GDM1 (cell line): ENCODE results near the gene TSPYL1.
"Not testable (repeated sequence)": the region's sequence is repeated elsewhere in the genome, so short reads cannot be mapped to it uniquely, and the experiment has no call there.

Experiments
- DNase-seq: peaks from one replicate; lab custom pipeline; 2025; lab: John Stamatoyannopoulos, UW

TSPYL1 gene

DNA sequence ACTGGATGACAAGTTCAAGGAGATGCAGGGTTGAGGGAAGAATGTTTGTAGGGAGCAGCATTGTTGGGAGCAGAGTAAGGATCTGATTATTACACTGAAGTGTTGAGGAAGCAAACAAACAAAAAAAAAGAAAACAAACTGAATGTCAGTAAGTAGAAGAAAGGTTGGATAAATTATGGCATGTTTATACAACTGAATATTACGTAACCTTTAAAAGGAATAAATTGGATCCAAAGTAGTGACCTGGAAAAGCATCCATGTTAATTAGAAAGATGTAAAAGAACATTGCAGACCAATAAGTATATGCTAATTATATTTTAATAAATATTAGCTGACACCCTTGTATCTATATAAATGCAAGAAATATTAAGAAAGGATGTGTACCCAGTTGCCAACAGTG lies 12.8 kb upstream of the TSPYL1 start:
- no peak for DNase-seq

DNA sequence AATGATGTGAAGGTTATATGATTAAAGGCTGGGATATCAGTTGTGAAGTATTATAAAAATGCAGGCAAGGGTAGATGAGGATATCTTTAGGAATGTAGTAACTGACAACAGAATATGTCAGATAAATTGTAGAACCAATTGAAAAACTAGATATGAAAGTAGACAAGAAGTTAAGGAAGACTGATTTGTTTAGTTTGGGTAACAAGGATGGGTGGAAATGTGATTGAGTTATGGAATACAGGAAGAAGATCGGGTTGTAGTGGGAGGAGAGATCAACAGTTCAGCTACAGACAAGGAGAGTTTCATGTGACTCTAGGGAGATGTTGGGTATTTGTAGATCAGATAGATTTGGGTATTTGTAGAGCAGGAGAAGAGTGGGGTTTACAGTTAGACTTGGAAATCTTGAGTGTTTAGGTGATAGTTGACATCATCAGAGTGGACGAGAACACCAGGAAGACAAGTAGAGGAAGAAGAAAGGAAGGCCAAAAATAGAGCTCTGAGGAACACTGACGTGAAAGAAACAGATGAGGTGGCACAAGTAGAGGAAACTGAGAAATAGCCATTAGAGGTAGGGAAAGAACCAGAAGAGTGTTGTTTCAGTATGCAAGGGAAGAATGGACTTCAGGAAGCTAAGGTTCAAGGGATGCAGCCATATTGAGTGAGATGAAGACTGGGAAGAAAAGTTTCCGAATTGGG lies 12.1 kb upstream of the TSPYL1 start:
- no peak for DNase-seq

DNA sequence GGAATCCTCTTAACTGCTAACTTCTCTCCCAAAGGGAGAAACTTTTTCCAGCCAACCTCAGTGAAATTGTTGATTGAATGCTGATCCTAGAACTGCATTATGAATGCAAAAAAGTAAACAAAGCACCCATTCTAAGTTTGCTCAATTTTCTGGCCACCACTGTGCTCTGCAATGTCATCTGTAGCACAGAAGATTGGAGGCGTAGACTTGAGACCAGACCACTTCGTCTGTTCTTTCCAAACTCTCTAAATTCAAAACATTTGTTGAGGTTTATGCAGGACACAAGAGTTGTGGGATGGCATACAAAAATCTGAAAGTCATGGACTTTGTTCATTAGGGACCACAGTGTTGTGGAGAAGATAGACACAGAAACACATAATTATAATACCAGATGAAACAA lies 11.1 kb upstream of the TSPYL1 start:
- DNase-seq = no peak

DNA sequence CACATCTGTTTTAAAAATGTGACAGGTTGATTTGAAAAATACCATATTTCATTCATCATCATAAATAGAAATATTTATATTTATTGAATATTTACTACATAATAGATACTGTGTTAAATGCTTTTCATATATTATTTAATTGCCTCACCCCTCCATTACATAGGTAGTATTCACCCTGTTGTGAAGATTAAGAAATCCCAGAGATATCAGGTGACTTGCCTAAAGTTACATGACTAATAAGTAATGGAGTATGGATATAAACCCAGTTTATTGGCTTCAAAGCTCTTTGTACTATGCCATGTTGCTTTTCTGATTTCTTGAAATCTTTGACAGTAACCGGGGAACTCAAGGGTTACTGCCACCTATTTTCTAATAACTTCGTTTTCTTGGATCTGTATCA lies 10.1 kb upstream of the TSPYL1 start:
- DNase-seq = no peak

DNA sequence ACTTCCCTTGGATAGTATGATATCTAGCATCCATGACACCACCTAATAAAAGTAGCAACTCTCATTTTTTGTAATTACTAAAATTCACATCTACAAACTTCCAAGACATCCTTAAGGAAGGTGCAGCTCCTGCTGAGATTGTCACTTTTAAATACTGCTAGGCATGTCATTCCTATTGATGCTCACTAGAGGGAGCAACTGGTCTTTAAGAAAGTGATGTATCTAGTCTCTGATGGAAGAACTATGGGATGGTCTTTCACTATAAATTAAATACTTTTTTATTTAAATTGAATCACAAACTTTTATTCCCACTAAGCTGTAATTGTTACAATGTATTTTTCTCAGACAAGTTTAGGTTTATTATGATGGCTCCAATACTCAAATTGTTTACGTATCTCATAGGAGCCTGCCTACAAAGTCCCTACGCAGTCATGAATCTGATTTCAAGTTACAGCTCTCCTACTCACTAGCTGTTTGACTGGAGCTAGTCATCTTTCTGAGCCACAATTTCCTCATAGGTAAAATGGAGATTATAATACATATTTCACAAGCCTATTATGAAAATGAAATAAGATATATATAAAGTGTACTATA lies 8.1 kb upstream of the TSPYL1 start:
- no peak for DNase-seq

DNA sequence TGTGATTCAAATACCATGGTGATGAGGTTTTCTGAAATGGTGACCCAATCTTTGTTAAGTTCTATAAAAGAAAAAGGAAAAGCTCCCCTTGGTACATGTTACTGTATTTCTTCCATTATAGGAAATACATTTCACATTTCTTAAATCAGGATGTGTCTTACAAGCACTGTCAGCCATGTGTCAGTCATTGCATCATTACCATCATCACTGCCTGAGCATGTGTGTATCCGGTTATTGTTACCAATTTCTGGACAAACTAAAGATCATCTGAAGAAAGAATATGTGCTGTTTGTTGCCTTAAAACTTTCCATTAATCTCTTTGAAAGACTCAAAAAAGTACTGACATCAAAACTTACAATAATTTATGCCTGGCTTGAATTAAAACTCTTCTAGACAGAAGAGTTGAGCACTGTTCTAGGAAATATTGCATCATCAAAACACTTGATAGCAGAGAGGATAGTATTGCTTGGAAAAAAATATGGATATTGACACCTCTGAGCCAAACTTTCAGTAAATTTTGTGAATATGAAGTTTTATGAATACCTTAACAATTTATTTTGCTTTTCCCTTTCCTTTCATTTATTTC lies 7.1 kb upstream of the TSPYL1 start:
- DNase-seq = no peak

DNA sequence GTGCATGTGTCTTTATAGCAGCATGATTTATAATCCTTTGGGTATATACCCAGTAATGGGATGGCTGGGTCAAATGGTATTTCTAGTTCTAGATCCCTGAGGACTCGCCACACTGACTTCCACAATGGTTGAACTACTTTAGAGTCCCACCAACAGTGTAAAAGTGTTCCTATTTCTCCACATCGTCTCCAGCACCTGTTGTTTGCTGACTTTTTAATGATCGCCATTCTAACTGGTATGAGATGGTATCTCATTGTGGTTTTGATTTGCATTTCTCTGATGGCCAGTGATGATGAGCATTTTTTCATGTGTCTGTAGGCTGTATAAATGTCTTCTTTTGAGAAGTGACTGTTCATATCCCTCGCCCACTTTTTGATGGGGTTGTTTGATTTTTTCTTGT lies 5.3 kb upstream of the TSPYL1 start:
- not testable (repeated sequence) for DNase-seq

DNA sequence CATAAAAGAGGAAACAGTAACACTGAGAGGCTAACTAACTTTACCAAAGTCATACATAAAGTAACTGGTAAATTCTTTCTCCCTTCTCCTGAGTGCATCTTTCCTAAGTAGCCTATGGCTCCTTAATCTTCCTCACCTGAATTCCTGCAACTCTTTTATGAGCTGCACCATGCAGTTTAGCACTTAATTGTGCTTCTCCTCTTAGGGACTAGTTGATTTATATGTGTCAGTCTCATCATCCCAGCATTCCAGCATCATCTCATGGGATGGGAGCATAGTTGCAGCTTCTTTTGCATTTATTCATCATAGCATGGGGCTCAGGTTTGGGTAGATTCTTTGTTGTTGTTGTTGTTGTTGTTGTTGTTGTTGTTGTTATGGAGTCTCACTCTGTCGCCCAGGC lies 3.5 kb upstream of the TSPYL1 start:
- no peak for DNase-seq

DNA sequence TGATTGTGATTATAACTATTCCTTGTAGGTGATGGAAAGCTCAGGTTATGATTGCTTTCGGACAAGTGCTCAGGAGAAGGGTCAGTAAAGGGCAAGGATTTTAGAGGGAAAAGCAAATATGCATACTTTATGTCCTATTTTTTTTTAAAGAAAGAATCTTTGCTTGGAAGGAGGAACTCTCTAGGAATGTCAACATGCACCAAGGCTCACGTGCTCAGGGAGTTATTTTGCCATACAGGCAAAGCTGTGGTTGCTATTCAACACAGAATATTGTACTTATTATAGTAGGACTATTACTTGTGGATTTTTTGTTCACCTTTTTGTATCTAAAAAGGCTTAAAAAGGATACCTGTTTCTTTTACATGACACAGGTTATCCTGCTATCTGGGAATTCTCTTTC lies 3.0 kb upstream of the TSPYL1 start:
- no peak for DNase-seq

DNA sequence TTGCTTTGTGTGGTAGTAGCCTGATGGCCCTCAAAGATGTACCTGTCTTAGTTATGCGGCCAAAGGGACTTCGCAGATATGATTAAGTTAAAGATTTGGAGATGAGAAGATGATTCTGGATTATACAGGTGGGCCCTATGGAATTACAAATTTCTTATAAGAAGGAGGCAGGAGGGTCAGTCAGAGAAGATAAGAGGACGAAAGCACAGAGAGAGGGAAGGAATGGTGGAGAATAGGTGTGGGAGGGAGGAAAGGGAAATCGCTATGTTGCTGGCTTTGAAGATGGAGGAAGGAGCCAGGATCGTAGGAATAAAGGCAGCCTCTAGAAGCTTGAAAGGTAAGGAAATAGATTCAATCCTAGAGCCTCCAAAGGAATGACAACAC lies 1.2 kb upstream of the TSPYL1 start:
- DNase-seq = no peak

DNA sequence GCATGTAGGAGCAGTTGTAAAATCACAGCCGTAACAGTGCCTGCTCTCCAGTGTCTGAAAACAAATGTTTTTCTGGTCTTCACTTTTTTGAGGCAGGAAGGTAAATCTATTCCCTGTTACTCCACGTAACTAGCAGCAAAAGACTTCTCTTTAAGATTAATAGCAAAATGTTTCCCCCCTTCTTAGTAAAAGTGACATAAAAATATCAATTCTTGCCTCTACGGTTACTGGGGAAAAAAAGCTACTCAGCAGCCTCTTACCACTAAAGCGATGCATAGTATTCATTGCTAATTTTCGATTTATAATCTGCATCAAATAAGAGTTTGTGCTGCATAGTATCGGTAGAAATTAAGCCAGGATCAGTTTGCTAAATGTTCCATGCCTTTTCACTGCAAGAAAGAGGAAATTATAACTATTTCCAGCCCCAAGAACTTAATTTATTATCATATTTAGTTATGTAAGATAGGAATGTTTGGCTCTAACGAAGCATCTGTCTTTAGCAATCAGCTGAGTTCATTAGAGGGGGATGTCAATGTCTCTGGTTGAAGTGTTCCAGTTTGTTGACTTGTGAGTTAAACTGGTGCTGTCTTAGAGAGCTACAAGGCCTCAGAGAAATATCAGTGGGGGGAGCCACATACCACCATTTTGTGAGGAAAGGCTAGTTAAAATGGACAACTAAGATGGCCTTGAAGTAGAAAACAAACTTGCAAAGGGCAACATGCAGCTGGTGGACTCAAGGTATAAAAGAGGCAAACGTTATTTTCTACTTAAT lies 617 bp upstream of the TSPYL1 start:
- no peak for DNase-seq

DNA sequence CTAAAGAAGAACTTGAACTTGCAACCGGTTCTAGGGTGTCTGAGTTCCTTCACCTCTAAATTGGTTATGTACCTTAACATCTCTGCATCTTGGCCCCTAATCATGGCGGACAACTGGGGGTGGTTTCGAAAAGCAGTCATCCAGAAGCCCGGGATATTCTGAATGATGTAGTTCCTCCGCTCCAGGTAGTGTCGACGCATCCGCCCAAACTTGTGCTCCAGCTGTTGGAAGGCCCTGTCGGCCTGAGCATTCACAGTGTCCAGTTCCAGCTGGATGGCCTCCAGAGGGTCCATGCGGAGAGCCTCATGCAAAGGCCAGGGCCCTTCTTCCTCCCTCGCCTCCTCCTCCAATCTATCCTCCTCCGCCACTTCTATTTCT lies 887 bp downstream of the TSPYL1 start:
- no peak for DNase-seq

DNA sequence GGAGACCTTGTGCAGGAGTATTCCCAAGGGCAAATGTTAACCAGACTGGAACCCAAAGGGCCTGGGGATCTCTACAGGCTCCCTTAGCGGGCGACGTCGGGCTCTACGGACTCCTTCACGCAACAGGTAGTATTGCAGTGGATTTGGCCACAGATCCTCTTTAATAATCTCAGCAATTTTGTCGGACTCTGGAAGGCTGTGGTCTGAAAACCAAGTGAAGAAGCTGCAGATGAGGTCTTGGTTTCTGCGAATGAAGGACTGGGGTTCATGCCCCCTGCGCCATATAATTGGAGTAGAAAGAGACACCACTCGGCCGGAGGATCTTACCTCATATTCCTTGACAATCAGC lies 1.3 kb downstream of the TSPYL1 start:
- no peak for DNase-seq

DNA sequence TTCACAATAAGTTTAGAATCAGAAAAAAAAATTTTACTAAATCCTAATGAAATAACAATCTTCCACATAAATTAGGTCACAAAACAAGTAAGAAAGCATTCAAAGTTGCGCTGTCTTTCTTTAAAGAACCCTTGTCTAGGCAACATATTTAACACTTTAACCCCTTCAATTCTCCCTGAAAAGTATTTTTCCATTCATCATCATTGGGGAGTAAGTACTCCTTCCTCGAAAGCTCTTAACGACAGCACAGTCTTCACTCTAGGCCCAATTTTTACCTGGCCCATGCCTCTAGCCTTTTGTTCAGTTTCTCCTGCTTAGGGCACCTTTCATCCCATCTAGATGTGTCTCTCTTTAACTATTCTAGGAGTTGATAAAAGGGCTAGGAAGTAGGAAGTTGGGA lies 2.6 kb downstream of the TSPYL1 start:
- no peak for DNase-seq

DNA sequence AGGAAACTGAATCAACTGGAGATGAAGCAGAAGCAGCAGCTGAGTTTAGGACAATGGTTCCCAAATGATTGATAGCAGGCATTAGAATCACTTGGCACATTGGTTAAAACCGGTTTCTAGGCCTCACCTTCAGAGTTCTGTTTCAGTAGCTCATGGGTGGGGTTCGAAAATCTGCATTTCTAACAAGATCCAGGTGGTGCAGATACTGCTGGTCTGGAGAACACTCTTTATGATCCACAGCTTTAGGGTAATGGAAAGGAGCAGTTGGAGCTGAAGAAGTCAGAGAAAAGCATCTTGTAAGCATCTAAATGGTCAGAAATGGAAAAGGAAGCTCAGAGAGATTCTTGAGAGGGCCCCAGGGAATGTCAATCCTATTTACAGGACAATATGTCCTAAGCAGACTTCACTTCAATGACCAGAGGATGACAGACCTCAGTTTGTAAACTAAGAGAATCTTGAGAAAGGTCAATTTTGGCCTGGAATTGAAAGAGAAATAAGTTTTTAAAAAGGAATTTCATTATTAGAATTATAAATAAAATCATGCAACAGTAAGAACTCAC lies 8.5 kb downstream of the TSPYL1 start:
- DNase-seq = no peak

DNA sequence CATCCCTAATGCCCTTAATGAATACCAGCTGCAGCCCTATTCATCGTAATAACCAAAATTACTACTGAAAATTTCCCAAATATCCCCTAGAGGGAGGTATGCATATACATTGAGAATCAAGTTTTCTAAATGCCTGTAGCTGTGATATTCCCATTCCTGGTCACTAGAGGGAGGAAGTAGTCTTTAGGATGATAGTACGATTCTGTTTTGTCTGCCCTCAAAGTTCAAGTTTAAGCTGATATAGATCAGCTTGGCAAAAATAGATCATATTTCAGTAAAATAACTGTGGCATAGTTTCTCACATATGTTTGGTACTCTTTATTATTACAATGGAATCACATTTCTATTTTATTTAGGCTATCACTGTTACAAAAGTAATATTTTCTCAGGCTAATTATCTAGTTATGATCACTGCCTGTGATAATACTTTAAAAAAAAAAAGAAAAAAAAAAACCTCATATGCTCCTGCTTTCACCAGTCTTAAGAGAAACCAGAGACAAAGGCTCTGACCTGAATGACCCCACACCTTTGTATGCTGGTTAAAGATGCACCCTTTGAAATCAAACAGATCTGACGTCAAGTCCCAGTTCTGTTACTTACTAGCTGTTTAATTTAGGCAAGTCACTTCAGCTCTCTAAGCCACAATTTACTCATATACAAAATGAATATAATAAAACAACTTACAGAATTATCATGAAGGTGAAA lies 11.0 kb downstream of the TSPYL1 start:
- DNase-seq = peak; percentile 44

DNA sequence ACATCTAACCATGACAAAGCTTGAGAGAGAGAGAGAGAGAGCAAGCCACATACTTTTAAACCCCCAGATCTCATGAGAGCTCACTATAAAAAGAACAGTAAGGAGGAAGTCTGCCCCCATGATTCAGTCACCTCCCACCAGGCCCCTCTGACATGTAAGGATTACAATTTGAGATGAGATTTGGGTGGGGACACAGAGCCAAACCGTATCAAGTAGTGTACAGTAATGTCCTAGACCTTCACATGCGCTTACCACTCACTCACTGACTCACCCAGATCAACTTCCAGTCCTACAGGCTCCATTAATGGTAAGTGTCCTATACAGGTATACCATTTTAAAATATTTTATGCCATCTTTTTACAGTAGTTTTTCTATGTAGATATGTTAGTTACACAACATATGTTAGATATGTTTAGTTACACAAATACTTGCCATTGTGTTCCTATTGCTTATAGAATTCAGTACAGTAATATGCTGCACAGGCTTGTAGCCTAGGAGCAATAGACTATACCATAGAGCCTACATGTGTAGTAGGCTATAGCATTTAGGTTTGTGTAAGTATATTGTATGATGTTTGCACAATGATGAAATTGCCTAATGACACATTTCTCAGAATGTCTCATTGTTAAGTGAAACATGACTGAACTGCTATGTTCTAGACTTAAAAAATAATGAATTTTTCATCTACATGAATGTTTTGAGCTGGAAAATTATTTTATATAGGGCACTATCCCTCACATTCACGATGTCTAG lies 11.7 kb downstream of the TSPYL1 start:
- DNase-seq = no peak

DNA sequence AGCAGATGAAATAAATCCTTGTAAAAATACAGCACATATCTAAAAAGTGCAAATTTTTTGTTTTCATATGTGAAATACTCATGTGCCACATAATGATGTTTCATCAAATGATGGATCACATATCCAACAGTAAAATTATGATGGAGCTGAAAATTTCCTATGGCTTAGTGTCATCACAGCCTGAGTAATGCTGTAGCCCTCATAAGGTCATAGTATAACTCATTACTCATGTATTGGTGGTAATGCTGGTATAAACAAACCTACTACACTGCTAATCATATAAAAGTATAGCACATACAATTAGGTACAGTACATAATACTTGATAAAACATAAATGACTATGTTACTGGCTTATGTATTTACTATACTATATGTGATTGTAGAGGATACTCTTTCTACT lies 12.9 kb downstream of the TSPYL1 start:
- DNase-seq = no peak

DNA sequence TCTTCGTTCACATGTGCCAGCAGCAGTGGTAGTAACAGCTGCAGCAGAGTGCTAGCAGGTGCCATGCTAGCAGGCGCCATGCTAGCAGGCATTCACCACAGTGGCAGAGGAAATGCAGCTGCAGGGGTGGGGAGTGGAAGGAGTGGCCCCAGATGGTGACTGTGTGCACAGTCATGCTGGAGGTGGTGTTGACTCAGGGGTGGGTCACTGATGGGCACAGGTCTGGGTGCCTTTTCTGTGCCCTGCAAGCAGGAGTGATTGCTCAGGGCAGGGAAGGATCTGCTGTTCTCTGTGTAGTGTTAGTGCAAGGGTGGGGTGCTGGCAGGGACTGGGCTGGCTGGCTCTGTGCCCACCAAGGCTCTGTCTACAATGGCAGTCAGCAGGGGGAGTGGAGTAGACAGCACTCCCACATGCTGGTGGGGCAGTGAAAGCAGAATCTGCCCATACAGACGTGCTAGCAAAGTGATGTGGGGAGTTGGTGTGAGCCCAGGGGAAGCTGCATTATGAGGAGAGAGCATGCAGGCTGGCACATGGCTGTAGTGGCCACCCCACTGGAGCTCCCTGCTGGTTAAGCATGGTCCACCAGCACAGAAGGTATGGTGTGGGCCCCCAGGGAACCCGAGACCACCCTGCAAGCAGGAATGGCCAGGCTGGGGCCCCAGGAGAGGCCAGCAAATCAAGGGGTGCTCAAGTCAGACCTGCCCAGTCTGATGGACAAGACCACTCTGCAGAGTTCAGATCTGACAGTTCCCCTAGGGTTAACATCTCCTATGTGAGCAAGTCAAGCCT lies 14.5 kb downstream of the TSPYL1 start:
- no peak for DNase-seq

DNA sequence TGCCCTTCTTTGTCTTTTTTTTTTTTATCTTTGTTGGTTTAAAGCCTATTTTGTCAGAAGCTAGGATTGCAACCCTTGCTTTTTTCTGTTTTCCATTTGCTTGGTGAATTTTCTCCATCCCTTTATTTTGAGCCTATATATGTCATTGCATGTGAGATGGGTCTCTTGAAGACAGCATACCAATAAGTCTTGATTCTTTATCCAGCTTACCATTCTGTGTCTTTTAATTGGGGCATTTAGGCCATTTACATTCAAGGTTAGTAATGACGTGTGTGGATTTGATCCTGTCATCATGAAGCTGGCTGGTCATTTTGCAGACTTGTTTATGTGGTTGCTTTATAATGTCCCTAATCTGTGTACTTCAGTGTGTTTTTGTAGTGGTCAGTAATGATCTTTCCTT lies 16.4 kb downstream of the TSPYL1 start:
- no peak for DNase-seq

DNA sequence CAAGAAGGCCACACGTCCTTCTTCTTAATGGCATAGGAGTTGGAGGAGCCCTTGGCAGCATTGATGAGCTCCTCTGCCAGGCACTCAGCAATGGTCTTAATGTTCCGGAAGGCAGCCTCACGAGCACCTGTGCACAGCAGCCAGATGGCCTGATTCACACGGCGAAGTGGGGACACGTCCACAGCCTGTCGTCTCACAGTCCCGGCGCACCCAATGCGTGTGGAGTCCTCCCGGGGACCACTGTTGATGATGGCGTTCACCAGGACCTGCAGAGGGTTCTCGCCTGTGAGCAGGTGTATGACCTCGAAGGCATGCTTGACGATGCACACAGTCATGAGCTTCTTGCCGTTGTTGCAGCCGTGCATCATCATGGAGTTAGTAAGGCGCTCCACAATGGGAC lies 21.2 kb downstream of the TSPYL1 start:
- DNase-seq = no peak
